ENCODE results near the gene RIT1.

Gene RIT1

GRCh38 chr1:155911156-155912055 is at the start of gene RIT1:
Gene RIT1, minus strand, starts transcription at chr1:155911349. Its CDS starts 588 bp downstream, at chr1:155910761.
- DNase-seq = peak; percentile 65 to 75 (median 70)

GRCh38 chr1:155960081-155960745 is 49.1 kb upstream of the RIT1 start:
- no peak for DNase-seq

- no peak for DNase-seq
Observed at GRCh38 chr1:155957411-155957915, 46.3 kb upstream of the RIT1 start.

GRCh38 chr1:155954645-155955044 is 43.5 kb upstream of the RIT1 start:
- no peak for DNase-seq

- DNase-seq = no peak
Observed at GRCh38 chr1:155952505-155952890, 41.3 kb upstream of the RIT1 start.

GRCh38 chr1:155951753-155952504 is 40.8 kb upstream of the RIT1 start:
- DNase-seq = no peak

- no peak for DNase-seq
Observed at GRCh38 chr1:155950829-155951228, 39.7 kb upstream of the RIT1 start.

- DNase-seq = no peak
Observed at GRCh38 chr1:155947741-155948140, 36.6 kb upstream of the RIT1 start.

GRCh38 chr1:155947292-155947691 is 36.1 kb upstream of the RIT1 start:
- DNase-seq = no peak

GRCh38 chr1:155946633-155947219 is 35.6 kb upstream of the RIT1 start:
- DNase-seq = no peak

- DNase-seq = no peak
Observed at GRCh38 chr1:155944444-155944799, 33.3 kb upstream of the RIT1 start.

GRCh38 chr1:155942578-155943141 is 31.5 kb upstream of the RIT1 start:
- no peak for DNase-seq

- DNase-seq = no peak
Observed at GRCh38 chr1:155941845-155942531, 30.8 kb upstream of the RIT1 start.

- no peak for DNase-seq
Observed at GRCh38 chr1:155940993-155941844, 30.1 kb upstream of the RIT1 start, which contains the start of gene RXFP4. Gene RXFP4, plus strand, starts transcription at chr1:155941638. Its CDS starts 72 bp downstream, at chr1:155941710.

GRCh38 chr1:155940482-155940992 is 29.4 kb upstream of the RIT1 start:
- no peak for DNase-seq

- DNase-seq = no peak
Observed at GRCh38 chr1:155938220-155938627, 27.1 kb upstream of the RIT1 start.

GRCh38 chr1:155934936-155935590 is 23.9 kb upstream of the RIT1 start:
- no peak for DNase-seq

- peak; percentile 81 to 91 (median 86) for DNase-seq
Observed at GRCh38 chr1:155934097-155934935, 23.2 kb upstream of the RIT1 start, which contains the start of gene KHDC4. Gene KHDC4, minus strand, starts transcription at chr1:155934413. Its CDS starts 40 bp downstream, at chr1:155934373.

- no peak for DNase-seq
Observed at GRCh38 chr1:155933591-155934096, 22.5 kb upstream of the RIT1 start.

Measured in activated CD4-positive, CD25-positive, alpha-beta regulatory T cell (primary cell).